Calu3 (cell line): ENCODE data around the gene TEAD3. TPM values are rescaled to one million over a fixed set of nuclear protein-coding genes. Genes with fewer than 3 reads are reported as not detected.

Experiments used
- BruUV-seq: library from RNA; stranded (reverse); fragments of 400-500 nt; replicated peaks from 2 replicates; lab custom pipeline; 2021; lab: Mats Ljungman, UMichigan
- CTCF ChIA-PET: fragments of 300-600 bp; sonication (Branson Sonifier 250); formaldehyde crosslinking; loops from one replicate; lab custom pipeline; 2022; ENCODE audit warnings: antibody characterized with exemption; lab: Charles Lee
- DNase-seq: peaks from one replicate; pipeline ENCODE4 v3.0.0; 2022
- H3K27ac Mint-ChIP-seq: one replicate; pipeline ENCODE4 v1.8.0; 2022; ENCODE audit warnings: mixed read lengths; ENCODE audit not compliant: unreplicated experiment
- H3K27me3 Mint-ChIP-seq: one replicate; pipeline ENCODE4 v1.8.0; 2022; ENCODE audit warnings: mixed read lengths; ENCODE audit not compliant: unreplicated experiment
- H3K36me3 Mint-ChIP-seq: one replicate; pipeline ENCODE4 v1.8.0; 2022; ENCODE audit warnings: mild to moderate bottlenecking, moderate library complexity, mixed read lengths; ENCODE audit not compliant: insufficient read depth, unreplicated experiment
- H3K4me1 Mint-ChIP-seq: one replicate; pipeline ENCODE4 v1.8.0; 2022; ENCODE audit warnings: mild to moderate bottlenecking, low read depth, mixed read lengths; ENCODE audit not compliant: unreplicated experiment
- H3K4me3 Mint-ChIP-seq: one replicate; pipeline ENCODE4 v1.8.0; 2022; ENCODE audit warnings: mild to moderate bottlenecking, low read depth, moderate library complexity, mixed read lengths; ENCODE audit not compliant: unreplicated experiment
- H3K9me3 Mint-ChIP-seq: one replicate; pipeline ENCODE4 v1.8.0; 2022; ENCODE audit warnings: low read depth, mixed read lengths; ENCODE audit not compliant: unreplicated experiment
- CTCF ChIP-seq: fragments of 200-600 bp; IDR thresholded peaks from one replicate; pipeline ENCODE4 v1.8.0; 2022; ENCODE audit warnings: antibody characterized with exemption; ENCODE audit not compliant: unreplicated experiment
- intact Hi-C: fragments of 100-400 bp; cut with micrococcal nuclease; formaldehyde crosslinking; loops from one replicate; pipeline ENCODE4 v1.10.0; 2022; ENCODE audit not compliant: unreplicated experiment
- total RNA-seq: library from RNA; stranded (reverse); gene quantifications from 2 replicates; pipeline ENCODE4 v1.2.3, GENCODE V29; 2022

Gene TEAD3
- total RNA-seq, 1 experiment from 2014 or later: 27.3 TPM

- Mint-ChIP-seq H3K27ac (no peak overlapping the region), H3K27me3 (peaks cover 38% of the 10 kb centered on the region), H3K9me3 (no peaks in the 10 kb centered on the region), H3K4me1 (no peaks in the 10 kb centered on the region), H3K4me3 (no peak overlapping the region), H3K36me3 (no peaks in the 10 kb centered on the region)
- DNase-seq: no peak
- CTCF ChIA-PET: interaction anchor here (0.6 to 1.5 kb wide), 2 partner anchors 10 to 819 kb away, joined by 3 to 7 read pairs; no protein-coding TSS in a partner anchor
- BruUV-seq: no TSS peak
- intact Hi-C loops: no loop called here
- TF ChIP-seq CTCF: no peak
Measured at GRCh38 chr6:35514587-35514986, 17.7 kb upstream of the TEAD3 start.

GRCh38 chr6:35512740-35513139 lies 15.9 kb upstream of the TEAD3 start, which contains the start of gene TULP1:
TSS of gene TULP1 (minus strand) at chr6:35512896. CDS start at chr6:35512858, 38 bp downstream.
- Mint-ChIP-seq H3K36me3 (no peaks in the 10 kb centered on the region), H3K4me3 (no peak within 1 kb of the TSS), H3K4me1 (no peaks in the 10 kb centered on the region), H3K27me3 (peaks cover 46% of the 10 kb centered on the region), H3K27ac (no peak within 1 kb of the TSS), H3K9me3 (no peaks in the 10 kb centered on the region)
- TF ChIP-seq CTCF: no peak
- BruUV-seq: no TSS peak
- CTCF ChIA-PET: no interaction called here
- intact Hi-C loops: no loop called here
- no peak for DNase-seq

- no peak for DNase-seq
- H3K4me3 Mint-ChIP-seq: no peak overlapping the region
- H3K27ac Mint-ChIP-seq: no peak overlapping the region
- H3K27me3 Mint-ChIP-seq: peaks cover 46% of the 10 kb centered on the region
- TF ChIP-seq CTCF: no peak
- no peaks in the 10 kb centered on the region for H3K9me3 Mint-ChIP-seq
- no peaks in the 10 kb centered on the region for H3K4me1 Mint-ChIP-seq
- no TSS peak for BruUV-seq
- no peaks in the 10 kb centered on the region for H3K36me3 Mint-ChIP-seq
- CTCF ChIA-PET: interaction anchor here (0.6 kb wide), 2 partner anchors 11 to 257 kb away, joined by 4 read pairs; no protein-coding TSS in a partner anchor
- intact Hi-C loops: no loop called here
Measured at GRCh38 chr6:35512006-35512405, 15.1 kb upstream of the TEAD3 start.

GRCh38 chr6:35511562-35511941 lies 14.7 kb upstream of the TEAD3 start:
- Mint-ChIP-seq H3K36me3 (no peaks in the 10 kb centered on the region), H3K4me3 (no peak overlapping the region), H3K27ac (no peak overlapping the region), H3K27me3 (peaks cover 51% of the 10 kb centered on the region), H3K9me3 (no peaks in the 10 kb centered on the region), H3K4me1 (no peaks in the 10 kb centered on the region)
- CTCF ChIA-PET: interaction anchor here (0.6 kb wide), 2 partner anchors 11 to 257 kb away, joined by 4 read pairs; no protein-coding TSS in a partner anchor
- no peak for TF ChIP-seq CTCF
- intact Hi-C loops: no loop called here
- DNase-seq: no peak
- BruUV-seq: no TSS peak
